Activated T-cell treated with anti-CD3 and anti-CD28 coated beads, Interleukin-2, amount 50 U/mL, for 24 hours (primary cell): ENCODE data around the gene TRAPPC2L.

ENCODE experiments used
- DNase-seq: peaks from one replicate; pipeline ENCODE4 v3.0.0-alpha.2; 2020
- H3K27ac Mint-ChIP-seq: 2 replicates; pipeline ENCODE4 v1.8.0; 2020; ENCODE audit warnings: mild to moderate bottlenecking, mixed read lengths
- H3K27me3 Mint-ChIP-seq: 2 replicates; pipeline ENCODE4 v1.8.0; 2020; ENCODE audit warnings: mixed read lengths
- H3K36me3 Mint-ChIP-seq: 2 replicates; pipeline ENCODE4 v1.8.0; 2020; ENCODE audit warnings: low read depth, mixed read lengths
- H3K4me1 Mint-ChIP-seq: 2 replicates; pipeline ENCODE4 v1.8.0; 2020; ENCODE audit warnings: low read depth, mixed read lengths
- H3K4me3 Mint-ChIP-seq: 2 replicates; pipeline ENCODE4 v1.8.0; 2020; ENCODE audit warnings: mild to moderate bottlenecking, moderate library complexity, mixed read lengths
- H3K9me3 Mint-ChIP-seq: 2 replicates; pipeline ENCODE4 v1.8.0; 2020; ENCODE audit warnings: mixed read lengths

The TRAPPC2L gene

GRCh38 chr16:88880226-88881006 lies 23.5 kb downstream of the TRAPPC2L start:
- Mint-ChIP-seq H3K27me3 (no peaks in the 10 kb centered on the region), H3K27ac (no peak overlapping the region), H3K9me3 (no peaks in the 10 kb centered on the region), H3K36me3 (no peaks in the 10 kb centered on the region), H3K4me3 (no peak overlapping the region), H3K4me1 (peaks cover 2% of the 10 kb centered on the region)
- DNase-seq = no peak

GRCh38 chr16:88881007-88881615 lies 24.2 kb downstream of the TRAPPC2L start:
- H3K27me3 Mint-ChIP-seq = no peaks in the 10 kb centered on the region
- no peaks in the 10 kb centered on the region for H3K9me3 Mint-ChIP-seq
- H3K36me3 Mint-ChIP-seq = no peaks in the 10 kb centered on the region
- no peak overlapping the region for H3K27ac Mint-ChIP-seq
- no peak overlapping the region for H3K4me3 Mint-ChIP-seq
- H3K4me1 Mint-ChIP-seq = peaks cover 2% of the 10 kb centered on the region
- no peak for DNase-seq

- H3K27me3 Mint-ChIP-seq = no peaks in the 10 kb centered on the region
- no peaks in the 10 kb centered on the region for H3K36me3 Mint-ChIP-seq
- H3K4me3 Mint-ChIP-seq = no peak overlapping the region
- peaks cover 2% of the 10 kb centered on the region for H3K4me1 Mint-ChIP-seq
- H3K9me3 Mint-ChIP-seq = no peaks in the 10 kb centered on the region
- no peak overlapping the region for H3K27ac Mint-ChIP-seq
- DNase-seq = no peak
These were observed 24.9 kb downstream of the TRAPPC2L start for GRCh38 chr16:88881675-88882357.

GRCh38 chr16:88882358-88883030 lies 25.6 kb downstream of the TRAPPC2L start:
- no peaks in the 10 kb centered on the region for H3K9me3 Mint-ChIP-seq
- no peak for DNase-seq
- H3K4me3 Mint-ChIP-seq = no peak overlapping the region
- H3K36me3 Mint-ChIP-seq = no peaks in the 10 kb centered on the region
- no peaks in the 10 kb centered on the region for H3K27me3 Mint-ChIP-seq
- peaks cover 2% of the 10 kb centered on the region for H3K4me1 Mint-ChIP-seq
- H3K27ac Mint-ChIP-seq = no peak overlapping the region

- H3K27ac Mint-ChIP-seq = no peak overlapping the region
- no peaks in the 10 kb centered on the region for H3K36me3 Mint-ChIP-seq
- H3K4me1 Mint-ChIP-seq = peaks cover 2% of the 10 kb centered on the region
- H3K4me3 Mint-ChIP-seq = no peak overlapping the region
- H3K9me3 Mint-ChIP-seq = no peaks in the 10 kb centered on the region
- H3K27me3 Mint-ChIP-seq = no peaks in the 10 kb centered on the region
- DNase-seq = no peak
These were observed 26.4 kb downstream of the TRAPPC2L start for GRCh38 chr16:88883117-88883895.

GRCh38 chr16:88883946-88884345 lies 27.0 kb downstream of the TRAPPC2L start:
- Mint-ChIP-seq H3K36me3 (no peaks in the 10 kb centered on the region), H3K27me3 (no peaks in the 10 kb centered on the region), H3K9me3 (no peaks in the 10 kb centered on the region), H3K27ac (no peak overlapping the region), H3K4me1 (peaks cover 2% of the 10 kb centered on the region), H3K4me3 (no peak overlapping the region)
- no peak for DNase-seq

GRCh38 chr16:88884569-88885271 lies 27.8 kb downstream of the TRAPPC2L start:
- no peaks in the 10 kb centered on the region for H3K27me3 Mint-ChIP-seq
- no peak overlapping the region for H3K4me3 Mint-ChIP-seq
- peaks cover 2% of the 10 kb centered on the region for H3K4me1 Mint-ChIP-seq
- DNase-seq = no peak
- no peak overlapping the region for H3K27ac Mint-ChIP-seq
- no peaks in the 10 kb centered on the region for H3K36me3 Mint-ChIP-seq
- H3K9me3 Mint-ChIP-seq = no peaks in the 10 kb centered on the region

GRCh38 chr16:88885693-88886280 lies 28.9 kb downstream of the TRAPPC2L start:
- no peaks in the 10 kb centered on the region for H3K36me3 Mint-ChIP-seq
- H3K27ac Mint-ChIP-seq = no peak overlapping the region
- H3K9me3 Mint-ChIP-seq = no peaks in the 10 kb centered on the region
- H3K4me1 Mint-ChIP-seq = peaks cover 2% of the 10 kb centered on the region
- H3K4me3 Mint-ChIP-seq = no peak overlapping the region
- no peaks in the 10 kb centered on the region for H3K27me3 Mint-ChIP-seq
- no peak for DNase-seq

GRCh38 chr16:88886420-88886844 lies 29.5 kb downstream of the TRAPPC2L start:
- no peaks in the 10 kb centered on the region for H3K9me3 Mint-ChIP-seq
- H3K27me3 Mint-ChIP-seq = no peaks in the 10 kb centered on the region
- H3K36me3 Mint-ChIP-seq = no peaks in the 10 kb centered on the region
- no peak overlapping the region for H3K27ac Mint-ChIP-seq
- DNase-seq = no peak
- peaks cover 2% of the 10 kb centered on the region for H3K4me1 Mint-ChIP-seq
- H3K4me3 Mint-ChIP-seq = no peak overlapping the region

GRCh38 chr16:88886845-88887521 lies 30.1 kb downstream of the TRAPPC2L start:
- H3K36me3 Mint-ChIP-seq = no peaks in the 10 kb centered on the region
- H3K4me1 Mint-ChIP-seq = peaks cover 2% of the 10 kb centered on the region
- H3K4me3 Mint-ChIP-seq = no peak overlapping the region
- no peaks in the 10 kb centered on the region for H3K27me3 Mint-ChIP-seq
- DNase-seq = no peak
- H3K27ac Mint-ChIP-seq = no peak overlapping the region
- no peaks in the 10 kb centered on the region for H3K9me3 Mint-ChIP-seq

GRCh38 chr16:88888057-88888456 lies 31.1 kb downstream of the TRAPPC2L start:
- Mint-ChIP-seq H3K9me3 (no peaks in the 10 kb centered on the region), H3K4me3 (no peak overlapping the region), H3K4me1 (no peaks in the 10 kb centered on the region), H3K36me3 (no peaks in the 10 kb centered on the region), H3K27ac (no peak overlapping the region), H3K27me3 (no peaks in the 10 kb centered on the region)
- no peak for DNase-seq

GRCh38 chr16:88888461-88889387 lies 31.8 kb downstream of the TRAPPC2L start:
- H3K36me3 Mint-ChIP-seq = no peaks in the 10 kb centered on the region
- no peaks in the 10 kb centered on the region for H3K4me1 Mint-ChIP-seq
- no peaks in the 10 kb centered on the region for H3K27me3 Mint-ChIP-seq
- H3K9me3 Mint-ChIP-seq = no peaks in the 10 kb centered on the region
- H3K27ac Mint-ChIP-seq = no peak overlapping the region
- no peak for DNase-seq
- no peak overlapping the region for H3K4me3 Mint-ChIP-seq
